B cell (primary cell): ENCODE data around the gene IRAK1.

Experiments used
- EZH2 ChIP-seq: IDR thresholded peaks from 2 replicates; pipeline ENCODE4 v1.6.1; 2012; ENCODE audit warnings: borderline replicate concordance, low read depth, mild to moderate bottlenecking, moderate library complexity, low read length; ENCODE audit not compliant: insufficient read depth, poor library complexity, severe bottlenecking
- TF ChIP-seq, protein P1 (sequence below): fragments of 200-600 bp; IDR thresholded peaks from one replicate; pipeline ENCODE4 v1.8.0; 2022; ENCODE audit warnings: antibody characterized with exemption, mild to moderate bottlenecking

DNA sequence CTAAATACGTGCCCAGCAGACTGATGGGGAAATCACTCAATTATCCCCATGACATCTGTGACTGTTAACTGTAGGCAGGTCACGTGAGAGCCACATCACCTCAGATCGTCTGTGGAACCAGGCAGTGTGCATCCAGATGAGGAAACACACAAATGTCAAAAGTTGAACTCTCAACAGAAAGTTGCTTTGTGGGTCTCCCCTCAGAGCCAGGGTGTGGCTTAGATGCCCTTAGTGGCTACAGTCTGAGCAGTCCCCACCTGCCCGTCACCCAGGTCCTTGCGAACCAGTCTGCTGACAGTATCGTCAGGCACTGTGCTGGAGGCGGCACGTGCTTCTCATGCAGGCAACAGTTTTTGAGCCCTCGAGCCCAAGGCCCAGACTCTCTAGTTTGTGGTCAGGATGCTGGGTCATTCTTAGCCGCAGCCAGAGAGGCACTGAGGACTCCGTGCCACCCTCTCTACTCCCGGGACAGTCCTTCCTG lies 36.3 kb downstream of the IRAK1 start:
- TF ChIP-seq, protein P1, sequence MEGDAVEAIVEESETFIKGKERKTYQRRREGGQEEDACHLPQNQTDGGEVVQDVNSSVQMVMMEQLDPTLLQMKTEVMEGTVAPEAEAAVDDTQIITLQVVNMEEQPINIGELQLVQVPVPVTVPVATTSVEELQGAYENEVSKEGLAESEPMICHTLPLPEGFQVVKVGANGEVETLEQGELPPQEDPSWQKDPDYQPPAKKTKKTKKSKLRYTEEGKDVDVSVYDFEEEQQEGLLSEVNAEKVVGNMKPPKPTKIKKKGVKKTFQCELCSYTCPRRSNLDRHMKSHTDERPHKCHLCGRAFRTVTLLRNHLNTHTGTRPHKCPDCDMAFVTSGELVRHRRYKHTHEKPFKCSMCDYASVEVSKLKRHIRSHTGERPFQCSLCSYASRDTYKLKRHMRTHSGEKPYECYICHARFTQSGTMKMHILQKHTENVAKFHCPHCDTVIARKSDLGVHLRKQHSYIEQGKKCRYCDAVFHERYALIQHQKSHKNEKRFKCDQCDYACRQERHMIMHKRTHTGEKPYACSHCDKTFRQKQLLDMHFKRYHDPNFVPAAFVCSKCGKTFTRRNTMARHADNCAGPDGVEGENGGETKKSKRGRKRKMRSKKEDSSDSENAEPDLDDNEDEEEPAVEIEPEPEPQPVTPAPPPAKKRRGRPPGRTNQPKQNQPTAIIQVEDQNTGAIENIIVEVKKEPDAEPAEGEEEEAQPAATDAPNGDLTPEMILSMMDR = no peak
- TF ChIP-seq EZH2 = no peak
